Measurements from ENCODE around the gene DLK1. TPM values are rescaled to one million over a fixed set of nuclear protein-coding genes. Genes with fewer than 3 reads are reported as not detected.

The DLK1 gene
- total and polyA plus RNA-seq, 2 donors from 2014 or later: 0.17 TPM; not detected in 1

DNA sequence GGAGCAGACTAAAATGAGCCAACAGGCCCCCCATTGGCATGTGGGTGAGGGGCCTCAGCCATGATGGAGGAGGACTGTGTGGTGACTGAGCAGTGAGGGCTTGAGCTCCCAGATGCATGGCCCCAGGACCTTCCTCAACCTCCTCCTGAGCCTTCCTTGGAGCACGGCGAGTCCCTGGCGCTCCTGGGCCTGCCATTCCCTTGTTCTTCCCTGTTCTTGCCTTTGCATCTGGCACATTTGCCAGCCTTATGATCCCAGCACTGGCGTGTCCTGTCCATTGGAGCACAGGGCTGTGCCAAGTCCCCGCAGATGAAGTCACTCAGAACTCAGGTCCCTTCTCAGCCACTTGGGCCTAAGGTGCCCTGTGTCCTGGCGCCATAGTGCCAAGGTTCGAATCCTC is 58.9 kb downstream of the DLK1 start:
- H3K9ac ChIP-seq (ENCODE audit: low read length in 3 of 3): no peak overlapping the region
- H3K27me3 ChIP-seq (ENCODE audit: control insufficient read depth, insufficient read depth, low read length): no peaks in the 10 kb centered on the region
- H3K4me3 ChIP-seq (ENCODE audit: low read length in 3 of 3): no peak overlapping the region
- H3K4me1 ChIP-seq (ENCODE audit: control insufficient read depth in 2 of 3, insufficient read depth in 2 of 3, low read depth in 1 of 3, low read length in 3 of 3): no peaks in the 10 kb centered on the region
- no peaks in the 10 kb centered on the region for H3K9me3 ChIP-seq (ENCODE audit: control insufficient read depth in 2 of 3, insufficient read depth in 1 of 3, low read length in 3 of 3)
- peak in 2 of 5 donors; percentile 31 to 43 for DNase-seq
- H3K36me3 ChIP-seq (ENCODE audit: control insufficient read depth in 2 of 3, insufficient read depth in 3 of 3, low read length in 3 of 3): no peaks in the 10 kb centered on the region
- no peak overlapping the region for H3K27ac ChIP-seq (ENCODE audit: low read depth in 2 of 2, low read length in 2 of 2)
- TF ChIP-seq, protein P1, sequence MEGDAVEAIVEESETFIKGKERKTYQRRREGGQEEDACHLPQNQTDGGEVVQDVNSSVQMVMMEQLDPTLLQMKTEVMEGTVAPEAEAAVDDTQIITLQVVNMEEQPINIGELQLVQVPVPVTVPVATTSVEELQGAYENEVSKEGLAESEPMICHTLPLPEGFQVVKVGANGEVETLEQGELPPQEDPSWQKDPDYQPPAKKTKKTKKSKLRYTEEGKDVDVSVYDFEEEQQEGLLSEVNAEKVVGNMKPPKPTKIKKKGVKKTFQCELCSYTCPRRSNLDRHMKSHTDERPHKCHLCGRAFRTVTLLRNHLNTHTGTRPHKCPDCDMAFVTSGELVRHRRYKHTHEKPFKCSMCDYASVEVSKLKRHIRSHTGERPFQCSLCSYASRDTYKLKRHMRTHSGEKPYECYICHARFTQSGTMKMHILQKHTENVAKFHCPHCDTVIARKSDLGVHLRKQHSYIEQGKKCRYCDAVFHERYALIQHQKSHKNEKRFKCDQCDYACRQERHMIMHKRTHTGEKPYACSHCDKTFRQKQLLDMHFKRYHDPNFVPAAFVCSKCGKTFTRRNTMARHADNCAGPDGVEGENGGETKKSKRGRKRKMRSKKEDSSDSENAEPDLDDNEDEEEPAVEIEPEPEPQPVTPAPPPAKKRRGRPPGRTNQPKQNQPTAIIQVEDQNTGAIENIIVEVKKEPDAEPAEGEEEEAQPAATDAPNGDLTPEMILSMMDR (IDR thresholded peaks at IDR 0.05; ENCODE audit: borderline replicate concordance, extremely low read depth, insufficient read depth): no peak
- FAIRE-seq: no peak
- intact Hi-C loops (cut with DNase I): no loop called here

DNA sequence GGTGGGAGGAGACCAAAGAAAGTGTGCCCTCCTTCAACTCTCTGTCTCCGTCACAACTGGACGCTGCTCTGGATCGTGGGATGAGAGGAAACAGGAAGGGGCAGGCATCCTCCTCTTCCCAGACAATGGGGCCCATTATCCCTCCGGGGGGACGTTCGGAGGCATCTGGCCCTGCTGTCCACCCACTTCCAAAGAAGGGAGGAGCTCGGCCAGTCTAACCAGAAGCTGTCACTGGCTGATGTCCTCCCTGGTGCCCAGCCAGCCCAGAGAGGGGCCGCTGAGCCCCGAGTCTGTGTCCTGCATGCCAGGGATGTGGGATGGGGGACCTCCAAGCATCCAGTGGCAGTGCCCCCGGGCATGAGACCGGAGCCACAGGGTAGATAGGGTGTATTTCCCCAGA is 59.4 kb downstream of the DLK1 start:
- TF ChIP-seq, protein P1 (IDR thresholded peaks at IDR 0.05; ENCODE audit: borderline replicate concordance, extremely low read depth, insufficient read depth): no peak
- Histone ChIP-seq H3K36me3 (ENCODE audit: control insufficient read depth in 2 of 3, insufficient read depth in 3 of 3, low read length in 3 of 3) (no peaks in the 10 kb centered on the region), H3K4me1 (ENCODE audit: control insufficient read depth in 2 of 3, insufficient read depth in 2 of 3, low read depth in 1 of 3, low read length in 3 of 3) (no peaks in the 10 kb centered on the region), H3K9ac (ENCODE audit: low read length in 3 of 3) (no peak overlapping the region), H3K4me3 (ENCODE audit: low read length in 3 of 3) (no peak overlapping the region), H3K9me3 (ENCODE audit: control insufficient read depth in 2 of 3, insufficient read depth in 1 of 3, low read length in 3 of 3) (no peaks in the 10 kb centered on the region), H3K27me3 (ENCODE audit: control insufficient read depth, insufficient read depth, low read length) (no peaks in the 10 kb centered on the region), H3K27ac (ENCODE audit: low read depth in 2 of 2, low read length in 2 of 2) (no peak overlapping the region)
- no peak for FAIRE-seq
- peak in 2 of 5 donors; percentile 46 to 54 for DNase-seq
- intact Hi-C loops (cut with DNase I): no loop called here

DNA sequence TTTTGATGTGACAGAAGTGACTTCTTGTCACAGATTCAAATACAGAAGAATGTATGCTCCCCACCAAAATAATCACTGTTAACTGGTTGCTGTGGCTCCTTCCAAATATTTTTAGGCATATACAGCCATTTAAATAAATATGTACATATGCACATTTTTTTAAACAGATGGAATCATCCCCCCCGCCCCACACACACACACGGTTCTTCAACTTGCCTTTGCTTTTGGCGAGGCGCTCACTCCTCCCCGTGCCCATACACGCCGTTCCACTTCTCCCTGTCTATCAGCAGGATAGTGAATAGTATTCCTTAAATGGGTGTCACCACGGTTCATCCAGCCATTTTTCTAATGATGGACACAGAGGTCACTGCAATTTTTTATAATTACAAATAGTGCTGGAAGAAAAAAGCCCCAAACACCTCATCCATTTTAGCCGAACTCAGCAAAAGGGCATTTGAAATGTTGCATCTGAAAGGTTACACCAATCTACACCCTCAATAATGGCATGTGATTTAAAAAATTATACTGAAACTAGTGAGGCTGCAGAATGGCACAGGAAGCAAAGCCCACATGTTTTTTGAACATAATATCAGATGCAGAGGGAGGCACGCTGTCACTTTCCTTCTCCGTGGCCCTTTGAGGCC is 60.0 kb downstream of the DLK1 start:
- Histone ChIP-seq H3K27ac (ENCODE audit: low read depth in 2 of 2, low read length in 2 of 2) (no peak overlapping the region), H3K36me3 (ENCODE audit: control insufficient read depth in 2 of 3, insufficient read depth in 3 of 3, low read length in 3 of 3) (no peaks in the 10 kb centered on the region), H3K27me3 (ENCODE audit: control insufficient read depth, insufficient read depth, low read length) (no peaks in the 10 kb centered on the region), H3K4me3 (ENCODE audit: low read length in 3 of 3) (no peak overlapping the region), H3K9me3 (ENCODE audit: control insufficient read depth in 2 of 3, insufficient read depth in 1 of 3, low read length in 3 of 3) (no peaks in the 10 kb centered on the region), H3K4me1 (ENCODE audit: control insufficient read depth in 2 of 3, insufficient read depth in 2 of 3, low read depth in 1 of 3, low read length in 3 of 3) (no peaks in the 10 kb centered on the region), H3K9ac (ENCODE audit: low read length in 3 of 3) (no peak overlapping the region)
- FAIRE-seq: no peak
- TF ChIP-seq, protein P1 (IDR thresholded peaks at IDR 0.05; ENCODE audit: borderline replicate concordance, extremely low read depth, insufficient read depth): no peak
- DNase-seq: peak in 1 of 5 donors; percentile 9
- intact Hi-C loops (cut with DNase I): no loop called here

DNA sequence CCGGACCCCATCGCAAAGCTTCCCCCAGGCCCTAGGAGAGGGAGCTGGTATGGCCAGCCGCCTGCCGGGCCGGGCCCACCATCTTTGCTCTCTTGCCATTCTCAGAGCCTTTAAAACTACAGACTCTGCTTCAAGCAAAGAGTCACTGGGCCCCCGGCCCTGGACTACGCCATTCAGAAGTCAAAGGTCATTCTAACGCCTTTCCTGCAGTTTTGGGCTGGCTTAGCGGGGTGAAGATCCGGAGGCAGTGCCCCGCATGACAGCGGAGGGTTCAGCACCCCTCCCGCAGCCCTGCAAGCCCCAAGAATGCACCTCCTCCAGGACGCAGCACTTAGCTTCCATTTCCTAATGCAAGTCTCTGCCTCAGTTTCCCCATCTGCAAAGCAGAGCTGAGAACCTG is 61.0 kb downstream of the DLK1 start:
- H3K27ac ChIP-seq (ENCODE audit: low read depth in 2 of 2, low read length in 2 of 2): no peak overlapping the region
- no peak for DNase-seq
- H3K4me3 ChIP-seq (ENCODE audit: low read length in 3 of 3): no peak overlapping the region
- no peak overlapping the region for H3K9ac ChIP-seq (ENCODE audit: low read length in 3 of 3)
- no peak for FAIRE-seq
- TF ChIP-seq, protein P1 (IDR thresholded peaks at IDR 0.05; ENCODE audit: borderline replicate concordance, extremely low read depth, insufficient read depth): no peak
- H3K9me3 ChIP-seq (ENCODE audit: control insufficient read depth in 2 of 3, insufficient read depth in 1 of 3, low read length in 3 of 3): no peaks in the 10 kb centered on the region
- no peaks in the 10 kb centered on the region for H3K27me3 ChIP-seq (ENCODE audit: control insufficient read depth, insufficient read depth, low read length)
- no peaks in the 10 kb centered on the region for H3K36me3 ChIP-seq (ENCODE audit: control insufficient read depth in 2 of 3, insufficient read depth in 3 of 3, low read length in 3 of 3)
- H3K4me1 ChIP-seq (ENCODE audit: control insufficient read depth in 2 of 3, insufficient read depth in 2 of 3, low read depth in 1 of 3, low read length in 3 of 3): no peaks in the 10 kb centered on the region
- intact Hi-C loops (cut with DNase I): no loop called here

Data from kidney (tissue), 14 donors.